ENCODE results near the gene COL9A2.
"Not testable (repeated sequence)": the region's sequence is repeated elsewhere in the genome, so short reads cannot be mapped to it uniquely, and the experiment has no call there.

Gene COL9A2

DNA sequence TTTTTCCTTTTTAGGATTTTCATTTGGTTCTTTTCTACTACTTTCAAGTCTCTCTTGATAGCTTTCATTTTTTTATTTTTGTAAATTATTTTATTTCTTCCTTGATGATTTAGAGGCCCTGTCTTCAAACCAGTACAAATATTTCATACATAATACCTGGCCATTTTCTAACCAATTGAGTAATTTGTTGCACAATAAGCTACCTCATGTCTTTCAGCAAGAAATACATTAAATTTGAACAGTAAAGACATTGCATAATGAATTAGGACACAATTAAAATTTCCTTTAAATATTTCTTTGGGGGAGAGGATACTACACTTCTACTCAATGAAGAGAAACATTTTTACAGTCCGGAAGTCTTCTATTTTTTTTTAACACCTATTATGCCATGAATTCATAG is 15.6 kb upstream of the COL9A2 start:
- no peak for TF ChIP-seq POLR2A (IDR thresholded peaks at IDR 0.05; ENCODE audit: low read depth, low read length)
- DNase-seq (ENCODE audit: insufficient read length, low spot score): no peak
- no peak for FAIRE-seq

- DNase-seq (ENCODE audit: insufficient read length, low spot score); FAIRE-seq: not testable (repeated sequence)
Observed at GRCh38 chr1:40331403-40331802, 14.3 kb upstream of the COL9A2 start.

GRCh38 chr1:40318970-40319621 is 2.0 kb upstream of the COL9A2 start:
- FAIRE-seq (no peak), DNase-seq (ENCODE audit: insufficient read length, low spot score) (no peak)
- TF ChIP-seq PAX5 (IDR thresholded peaks at IDR 0.05; ENCODE audit: insufficient read depth, low read length, severe bottlenecking): no peak
- TF ChIP-seq POLR2AphosphoS5 (IDR thresholded peaks at IDR 0.05; ENCODE audit: low read depth, low read length): no peak
- no peak for TF ChIP-seq POLR2A (IDR thresholded peaks at IDR 0.05; ENCODE audit: low read depth, low read length)
- no peak for TF ChIP-seq SPI1 (IDR thresholded peaks at IDR 0.05; ENCODE audit: low read depth, low read length)
- no peak for TF ChIP-seq POU2F2 (IDR thresholded peaks at IDR 0.05; ENCODE audit: low read depth, low read length)
- TF ChIP-seq TAF1 (IDR thresholded peaks at IDR 0.05; ENCODE audit: low read depth, low read length): no peak

DNA sequence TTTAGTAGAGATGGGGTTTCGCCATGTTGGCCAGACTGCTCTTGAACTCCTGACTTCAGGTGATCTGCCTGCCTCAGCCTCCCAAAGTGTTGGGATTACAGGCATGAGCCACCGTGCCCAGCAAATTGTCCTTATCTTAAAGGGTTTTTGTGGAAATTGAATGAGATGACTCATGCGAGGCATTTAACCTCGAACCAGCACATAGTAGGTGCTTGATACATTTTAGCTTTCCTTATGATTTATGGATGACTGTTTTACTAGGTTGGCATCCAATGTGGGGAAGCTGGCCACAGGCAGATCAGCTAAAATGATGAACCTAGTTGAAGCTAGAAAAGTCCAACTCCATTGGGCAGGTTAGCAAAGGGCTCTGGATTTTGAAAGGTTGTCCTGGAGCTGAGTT is 1.4 kb upstream of the COL9A2 start:
- no peak for DNase-seq (ENCODE audit: insufficient read length, low spot score)
- TF ChIP-seq TAF1 (IDR thresholded peaks at IDR 0.05; ENCODE audit: low read depth, low read length): no peak
- no peak for FAIRE-seq

DNA sequence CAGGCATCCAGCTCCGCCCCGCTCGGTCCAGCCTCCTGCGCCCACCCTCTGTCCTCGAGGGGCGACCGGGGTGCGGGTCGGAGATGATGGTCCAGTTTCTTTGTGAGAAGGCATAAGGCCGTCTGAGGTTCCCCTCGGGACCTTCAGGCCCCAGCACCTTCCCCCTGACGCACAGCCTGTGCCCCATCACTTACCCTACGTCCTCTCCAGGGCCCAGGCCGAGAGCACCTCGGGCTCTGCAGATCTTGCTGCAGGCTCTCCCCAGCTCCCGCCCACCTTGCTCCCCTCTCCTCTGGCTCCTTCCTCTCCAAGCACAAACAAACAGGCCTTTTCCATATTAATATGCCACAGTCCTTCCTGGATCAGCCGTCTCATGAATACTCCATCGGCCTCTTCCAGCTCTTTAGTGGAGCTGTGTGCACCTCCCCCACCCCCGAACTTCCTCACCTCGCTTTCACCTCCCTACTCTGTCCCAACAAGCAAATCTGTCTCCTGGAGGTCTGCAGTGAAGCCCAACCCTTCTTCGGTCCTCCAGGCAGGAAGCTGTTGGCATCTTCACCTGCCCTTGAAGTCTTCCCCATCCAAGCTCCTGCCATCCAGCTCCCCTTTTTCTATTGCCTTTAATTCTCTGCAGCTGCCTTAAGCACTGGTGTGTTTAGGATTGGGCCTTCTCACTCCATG is 448 bp upstream of the COL9A2 start:
- FAIRE-seq (peak; percentile 75), DNase-seq (ENCODE audit: insufficient read length, low spot score) (no peak)
- no peak for TF ChIP-seq POLR2AphosphoS5 (IDR thresholded peaks at IDR 0.05; ENCODE audit: low read depth, low read length)
- TF ChIP-seq TAF1 (IDR thresholded peaks at IDR 0.05; ENCODE audit: low read depth, low read length): no peak
- no peak for TF ChIP-seq POU2F2 (IDR thresholded peaks at IDR 0.05; ENCODE audit: low read depth, low read length)
- TF ChIP-seq PAX5 (IDR thresholded peaks at IDR 0.05; ENCODE audit: insufficient read depth, low read length, severe bottlenecking): no peak
- no peak for TF ChIP-seq POLR2A (IDR thresholded peaks at IDR 0.05; ENCODE audit: low read depth, low read length)
- TF ChIP-seq SPI1 (IDR thresholded peaks at IDR 0.05; ENCODE audit: low read depth, low read length): no peak

DNA sequence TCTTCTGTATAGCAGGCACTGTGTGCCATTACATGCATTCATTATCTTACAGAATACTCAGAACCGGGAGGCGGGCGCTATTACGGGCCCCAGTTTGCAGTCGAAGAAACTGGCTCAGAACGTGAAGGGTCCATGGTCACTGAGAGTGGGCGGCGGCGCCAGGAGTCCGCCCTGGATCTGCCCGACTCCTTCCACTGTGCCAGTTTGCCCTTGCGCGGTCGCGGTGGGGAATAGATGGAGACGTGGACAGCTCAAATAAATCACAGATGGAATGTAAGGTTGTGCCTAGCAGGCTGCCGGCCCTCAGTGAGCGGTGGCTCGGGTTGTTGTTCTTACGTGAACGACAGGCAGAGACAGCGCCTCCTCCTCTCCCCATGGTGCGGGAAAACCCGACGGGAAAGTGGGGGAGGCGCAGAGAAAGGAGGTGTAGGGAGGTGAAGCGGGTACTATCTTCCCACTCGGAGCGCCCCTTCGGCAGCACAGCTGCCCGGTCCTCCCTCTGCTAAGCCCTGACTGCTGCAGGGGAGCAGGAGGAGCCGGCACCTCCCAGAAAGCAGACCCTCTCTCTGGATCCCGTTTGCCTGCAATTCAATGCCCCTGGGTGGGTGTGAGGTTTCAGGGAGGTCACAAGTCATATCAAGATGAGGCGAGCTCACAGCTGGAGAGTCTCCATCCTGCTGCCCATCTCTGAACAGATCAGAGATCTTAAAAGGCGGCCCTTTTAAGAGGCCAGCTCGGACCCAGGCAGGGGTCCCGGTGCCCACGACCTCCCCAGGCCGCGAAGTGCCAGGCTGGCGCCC is 1.1 kb downstream of the COL9A2 start:
- DNase-seq (ENCODE audit: insufficient read length, low spot score) (no peak), FAIRE-seq (peak; percentile 82)
- no peak for TF ChIP-seq POU2F2 (IDR thresholded peaks at IDR 0.05; ENCODE audit: low read depth, low read length)
- TF ChIP-seq POLR2AphosphoS5 (IDR thresholded peaks at IDR 0.05; ENCODE audit: low read depth, low read length): no peak
- no peak for TF ChIP-seq TAF1 (IDR thresholded peaks at IDR 0.05; ENCODE audit: low read depth, low read length)
- TF ChIP-seq SPI1 (IDR thresholded peaks at IDR 0.05; ENCODE audit: low read depth, low read length): no peak
- no peak for TF ChIP-seq POLR2A (IDR thresholded peaks at IDR 0.05; ENCODE audit: low read depth, low read length)
- TF ChIP-seq PAX5 (IDR thresholded peaks at IDR 0.05; ENCODE audit: insufficient read depth, low read length, severe bottlenecking): no peak

DNA sequence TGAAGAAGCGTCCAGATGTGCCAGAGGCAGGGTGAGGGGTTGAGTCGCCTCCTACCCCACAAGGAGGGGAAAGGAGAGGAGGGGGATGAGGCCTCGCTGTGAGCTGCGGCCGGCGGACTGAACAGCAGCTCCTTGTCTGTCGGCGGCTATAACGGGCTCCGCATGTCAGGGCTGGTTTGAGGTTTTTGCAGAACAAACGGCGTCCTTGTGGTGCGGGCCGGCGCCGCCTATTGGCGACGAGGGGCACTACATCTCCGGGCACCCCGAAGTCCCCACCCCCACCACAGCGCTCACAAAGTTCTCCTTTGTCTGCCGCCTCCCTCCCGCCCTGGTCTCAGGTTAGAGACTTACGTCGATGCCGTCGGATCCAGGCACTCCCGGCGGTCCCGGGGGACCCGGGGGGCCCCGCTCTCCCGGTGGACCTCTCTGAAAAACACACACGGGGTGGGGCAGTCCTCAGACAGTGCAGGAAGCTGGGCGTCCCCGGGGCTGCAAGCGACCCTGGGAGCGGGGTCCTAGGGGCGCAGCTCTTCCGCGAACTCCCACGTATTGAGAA is 1.8 kb downstream of the COL9A2 start:
- DNase-seq (ENCODE audit: insufficient read length, low spot score) (peak; percentile 77), FAIRE-seq (peak; percentile 92)
- TF ChIP-seq POU2F2 (IDR thresholded peaks at IDR 0.05; ENCODE audit: low read depth, low read length) (no peak; the same call in 1 of the 2 replicates), TAF1 (IDR thresholded peaks at IDR 0.05; ENCODE audit: low read depth, low read length) (0 out of 2 replicates have a peak, but pooled peaks have one; percentile 22), POLR2AphosphoS5 (IDR thresholded peaks at IDR 0.05; ENCODE audit: low read depth, low read length) (peak; percentile 77), POLR2A (IDR thresholded peaks at IDR 0.05; ENCODE audit: low read depth, low read length) (peak; percentile 81), PAX5 (IDR thresholded peaks at IDR 0.05; ENCODE audit: insufficient read depth, low read length, severe bottlenecking) (no peak), SPI1 (IDR thresholded peaks at IDR 0.05; ENCODE audit: low read depth, low read length) (no peak)

- TF ChIP-seq POLR2A (IDR thresholded peaks at IDR 0.05; ENCODE audit: low read depth, low read length) (no peak), POLR2AphosphoS5 (IDR thresholded peaks at IDR 0.05; ENCODE audit: low read depth, low read length) (no peak), POU2F2 (IDR thresholded peaks at IDR 0.05; ENCODE audit: low read depth, low read length) (no peak), TAF1 (IDR thresholded peaks at IDR 0.05; ENCODE audit: low read depth, low read length) (no peak), PAX5 (IDR thresholded peaks at IDR 0.05; ENCODE audit: insufficient read depth, low read length, severe bottlenecking) (no peak), SPI1 (IDR thresholded peaks at IDR 0.05; ENCODE audit: low read depth, low read length) (no peak)
- FAIRE-seq: peak; percentile 52
- DNase-seq (ENCODE audit: insufficient read length, low spot score): no peak
Observed at GRCh38 chr1:40314721-40315238, 2.3 kb downstream of the COL9A2 start.

GRCh38 chr1:40313958-40314720 is 2.9 kb downstream of the COL9A2 start:
- no peak for TF ChIP-seq PAX5 (IDR thresholded peaks at IDR 0.05; ENCODE audit: insufficient read depth, low read length, severe bottlenecking)
- no peak for TF ChIP-seq POU2F2 (IDR thresholded peaks at IDR 0.05; ENCODE audit: low read depth, low read length)
- TF ChIP-seq SPI1 (IDR thresholded peaks at IDR 0.05; ENCODE audit: low read depth, low read length): no peak
- no peak for TF ChIP-seq POLR2A (IDR thresholded peaks at IDR 0.05; ENCODE audit: low read depth, low read length)
- TF ChIP-seq TAF1 (IDR thresholded peaks at IDR 0.05; ENCODE audit: low read depth, low read length): no peak
- TF ChIP-seq POLR2AphosphoS5 (IDR thresholded peaks at IDR 0.05; ENCODE audit: low read depth, low read length): no peak
- FAIRE-seq (peak; percentile 26), DNase-seq (ENCODE audit: insufficient read length, low spot score) (no peak)

All from GM12891 (cell line).